Nephron (organoid): ENCODE data around the gene AASDH.
"Not testable (repeated sequence)": the region's sequence is repeated elsewhere in the genome, so short reads cannot be mapped to it uniquely, and the experiment has no call there.

ENCODE experiments used
- H3K27ac Mint-ChIP-seq, 3 experiments: 2 replicates each; pipeline ENCODE4 v1.8.0; 2020; ENCODE audit warnings: mixed read lengths in 3 of 3, mild to moderate bottlenecking in 2 of 3, moderate library complexity in 1 of 3
- H3K27me3 Mint-ChIP-seq: 2 replicates; pipeline ENCODE4 v1.8.0; 2021; ENCODE audit warnings: low read depth, mild to moderate bottlenecking, moderate library complexity, mixed read lengths
- H3K36me3 Mint-ChIP-seq: 2 replicates; pipeline ENCODE4 v1.8.0; 2020; ENCODE audit warnings: low read depth, mixed read lengths
- H3K4me1 Mint-ChIP-seq: 2 replicates; pipeline ENCODE4 v1.8.0; 2020; ENCODE audit warnings: mixed read lengths
- H3K4me3 Mint-ChIP-seq, 3 experiments: 2 replicates each; pipeline ENCODE4 v1.8.0; 2020; ENCODE audit warnings: mild to moderate bottlenecking in 3 of 3, mixed read lengths in 3 of 3, moderate library complexity in 2 of 3
- H3K9me3 Mint-ChIP-seq: 2 replicates; pipeline ENCODE4 v1.8.0; 2020; ENCODE audit warnings: mixed read lengths
- TF ChIP-seq, protein P1 (sequence below), 3 experiments: fragments of 200-600 bp; sonication (generic); IDR thresholded peaks; one replicate each; pipeline ENCODE4 v1.5.0; 2021; ENCODE audit warnings: antibody characterized with exemption in 3 of 3; ENCODE audit not compliant: unreplicated experiment in 3 of 3

AASDH gene

GRCh38 chr4:56370377-56370776 is 16.9 kb downstream of the AASDH start:
- Mint-ChIP-seq H3K27me3 (no peaks in the 10 kb centered on the region), H3K36me3 (peaks cover 58% of the 10 kb centered on the region), H3K4me1 (peaks cover 8% of the 10 kb centered on the region), H3K9me3 (peaks cover 12% of the 10 kb centered on the region), H3K4me3 (no peak overlapping the region), H3K27ac (no peak overlapping the region)
- TF ChIP-seq, protein P1, sequence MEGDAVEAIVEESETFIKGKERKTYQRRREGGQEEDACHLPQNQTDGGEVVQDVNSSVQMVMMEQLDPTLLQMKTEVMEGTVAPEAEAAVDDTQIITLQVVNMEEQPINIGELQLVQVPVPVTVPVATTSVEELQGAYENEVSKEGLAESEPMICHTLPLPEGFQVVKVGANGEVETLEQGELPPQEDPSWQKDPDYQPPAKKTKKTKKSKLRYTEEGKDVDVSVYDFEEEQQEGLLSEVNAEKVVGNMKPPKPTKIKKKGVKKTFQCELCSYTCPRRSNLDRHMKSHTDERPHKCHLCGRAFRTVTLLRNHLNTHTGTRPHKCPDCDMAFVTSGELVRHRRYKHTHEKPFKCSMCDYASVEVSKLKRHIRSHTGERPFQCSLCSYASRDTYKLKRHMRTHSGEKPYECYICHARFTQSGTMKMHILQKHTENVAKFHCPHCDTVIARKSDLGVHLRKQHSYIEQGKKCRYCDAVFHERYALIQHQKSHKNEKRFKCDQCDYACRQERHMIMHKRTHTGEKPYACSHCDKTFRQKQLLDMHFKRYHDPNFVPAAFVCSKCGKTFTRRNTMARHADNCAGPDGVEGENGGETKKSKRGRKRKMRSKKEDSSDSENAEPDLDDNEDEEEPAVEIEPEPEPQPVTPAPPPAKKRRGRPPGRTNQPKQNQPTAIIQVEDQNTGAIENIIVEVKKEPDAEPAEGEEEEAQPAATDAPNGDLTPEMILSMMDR (IDR thresholded peaks at IDR 0.05; ENCODE audit: unreplicated experiment in 3 of 3), result no peak

- H3K4me1 Mint-ChIP-seq, H3K27ac Mint-ChIP-seq, H3K4me3 Mint-ChIP-seq, H3K27me3 Mint-ChIP-seq: not testable (repeated sequence)
- H3K9me3 Mint-ChIP-seq, result peaks cover 28% of the 10 kb centered on the region
- peaks cover 73% of the 10 kb centered on the region for H3K36me3 Mint-ChIP-seq
Observed at GRCh38 chr4:56362981-56363380, 24.3 kb downstream of the AASDH start.

GRCh38 chr4:56360071-56360470 is 27.2 kb downstream of the AASDH start:
- H3K4me1 Mint-ChIP-seq, result no peaks in the 10 kb centered on the region
- TF ChIP-seq, protein P1 (IDR thresholded peaks at IDR 0.05; ENCODE audit: unreplicated experiment in 3 of 3), result no peak
- H3K27ac Mint-ChIP-seq, result no peak overlapping the region
- H3K27me3 Mint-ChIP-seq, result no peaks in the 10 kb centered on the region
- H3K36me3 Mint-ChIP-seq, result peaks cover 76% of the 10 kb centered on the region
- no peak overlapping the region for H3K4me3 Mint-ChIP-seq
- peaks cover 23% of the 10 kb centered on the region for H3K9me3 Mint-ChIP-seq

- H3K9me3 Mint-ChIP-seq, result peaks cover 5% of the 10 kb centered on the region
- peaks cover 57% of the 10 kb centered on the region for H3K36me3 Mint-ChIP-seq
- no peaks in the 10 kb centered on the region for H3K4me1 Mint-ChIP-seq
- H3K4me3 Mint-ChIP-seq, result no peak overlapping the region
- no peak overlapping the region for H3K27ac Mint-ChIP-seq
- no peaks in the 10 kb centered on the region for H3K27me3 Mint-ChIP-seq
- TF ChIP-seq, protein P1 (IDR thresholded peaks at IDR 0.05; ENCODE audit: unreplicated experiment in 3 of 3), result no peak
Observed at GRCh38 chr4:56356650-56357049, 30.6 kb downstream of the AASDH start.

GRCh38 chr4:56348576-56348975 is 38.7 kb downstream of the AASDH start:
- no peaks in the 10 kb centered on the region for H3K9me3 Mint-ChIP-seq
- H3K36me3 Mint-ChIP-seq, result peaks cover 39% of the 10 kb centered on the region
- no peaks in the 10 kb centered on the region for H3K27me3 Mint-ChIP-seq
- H3K4me1 Mint-ChIP-seq, result no peaks in the 10 kb centered on the region
- H3K4me3 Mint-ChIP-seq, result no peak overlapping the region
- no peak overlapping the region for H3K27ac Mint-ChIP-seq
- TF ChIP-seq, protein P1 (IDR thresholded peaks at IDR 0.05; ENCODE audit: unreplicated experiment in 3 of 3), result no peak

GRCh38 chr4:56345458-56345857 is 41.8 kb downstream of the AASDH start:
- TF ChIP-seq, protein P1 (IDR thresholded peaks at IDR 0.05; ENCODE audit: unreplicated experiment in 3 of 3), result no peak
- H3K27ac Mint-ChIP-seq, result no peak overlapping the region
- peaks cover under 1% of the 10 kb centered on the region for H3K9me3 Mint-ChIP-seq
- H3K36me3 Mint-ChIP-seq, result peaks cover 44% of the 10 kb centered on the region
- no peak overlapping the region for H3K4me3 Mint-ChIP-seq
- H3K4me1 Mint-ChIP-seq, result no peaks in the 10 kb centered on the region
- no peaks in the 10 kb centered on the region for H3K27me3 Mint-ChIP-seq
